Hepatocyte (in vitro differentiated cells): ENCODE data around the gene CCDC43.

ENCODE experiments used
- CTCF ChIP-seq: fragments of 200-600 bp; sonication (generic); IDR thresholded peaks from 2 replicates; pipeline ENCODE4 v1.5.1; 2016; ENCODE audit warnings: antibody characterized with exemption, mild to moderate bottlenecking; ENCODE audit not compliant: poor library complexity
- EZH2 ChIP-seq: fragments of 200-600 bp; sonication (generic); IDR thresholded peaks from 2 replicates; pipeline ENCODE4 v1.6.1; 2016; ENCODE audit warnings: antibody characterized with exemption, mild to moderate bottlenecking, borderline replicate concordance

- TF ChIP-seq CTCF: no peak
- no peak for TF ChIP-seq EZH2
Measured at GRCh38 chr17:44646280-44646679, 43.3 kb downstream of the CCDC43 start.
